GM21526 (cell line): ENCODE results near the gene TOP3B.

ENCODE experiments used
- ATAC-seq: cut with Tn5 transposase; IDR thresholded peaks from one replicate; pipeline ENCODE4 v1.9.1; 2021; ENCODE audit warnings: moderate library complexity; ENCODE audit not compliant: unreplicated experiment, low FRiP score

The TOP3B gene, protein sequence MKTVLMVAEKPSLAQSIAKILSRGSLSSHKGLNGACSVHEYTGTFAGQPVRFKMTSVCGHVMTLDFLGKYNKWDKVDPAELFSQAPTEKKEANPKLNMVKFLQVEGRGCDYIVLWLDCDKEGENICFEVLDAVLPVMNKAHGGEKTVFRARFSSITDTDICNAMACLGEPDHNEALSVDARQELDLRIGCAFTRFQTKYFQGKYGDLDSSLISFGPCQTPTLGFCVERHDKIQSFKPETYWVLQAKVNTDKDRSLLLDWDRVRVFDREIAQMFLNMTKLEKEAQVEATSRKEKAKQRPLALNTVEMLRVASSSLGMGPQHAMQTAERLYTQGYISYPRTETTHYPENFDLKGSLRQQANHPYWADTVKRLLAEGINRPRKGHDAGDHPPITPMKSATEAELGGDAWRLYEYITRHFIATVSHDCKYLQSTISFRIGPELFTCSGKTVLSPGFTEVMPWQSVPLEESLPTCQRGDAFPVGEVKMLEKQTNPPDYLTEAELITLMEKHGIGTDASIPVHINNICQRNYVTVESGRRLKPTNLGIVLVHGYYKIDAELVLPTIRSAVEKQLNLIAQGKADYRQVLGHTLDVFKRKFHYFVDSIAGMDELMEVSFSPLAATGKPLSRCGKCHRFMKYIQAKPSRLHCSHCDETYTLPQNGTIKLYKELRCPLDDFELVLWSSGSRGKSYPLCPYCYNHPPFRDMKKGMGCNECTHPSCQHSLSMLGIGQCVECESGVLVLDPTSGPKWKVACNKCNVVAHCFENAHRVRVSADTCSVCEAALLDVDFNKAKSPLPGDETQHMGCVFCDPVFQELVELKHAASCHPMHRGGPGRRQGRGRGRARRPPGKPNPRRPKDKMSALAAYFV

DNA sequence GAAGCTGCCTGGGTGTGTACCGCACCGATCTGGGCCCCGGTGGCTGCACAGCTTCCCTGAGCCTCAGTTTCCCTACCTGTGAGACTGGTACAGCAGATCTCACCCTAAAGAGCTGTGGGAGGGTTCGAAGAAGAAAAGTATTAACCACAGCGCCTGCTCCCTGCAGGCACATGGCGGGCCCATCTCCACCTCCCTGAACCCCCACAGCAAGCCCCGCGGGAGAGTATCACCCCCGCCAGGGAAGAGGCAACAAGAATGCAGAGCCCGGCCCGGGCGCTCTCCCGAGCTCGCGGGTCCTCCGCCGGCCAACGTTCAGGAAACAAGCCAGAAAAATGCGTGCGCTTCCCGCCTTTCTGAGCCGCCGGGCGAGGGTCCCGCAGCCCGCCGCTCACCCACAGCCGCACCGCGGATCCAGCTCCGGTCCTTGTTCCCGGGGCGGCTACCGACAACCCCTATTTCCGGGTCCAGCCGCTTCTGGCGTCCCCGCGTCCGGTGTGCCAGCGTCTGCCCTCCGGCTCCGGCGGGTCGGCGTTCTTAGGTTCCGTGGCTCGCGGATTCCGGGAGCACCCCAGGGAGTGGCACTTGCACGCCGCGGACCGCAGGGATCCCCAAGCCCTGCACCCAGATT is at the start of gene TOP3B:
TOP3B (minus strand) TSS at position 450 of the 628 bp plus-strand sequence. CDS start 7,078 bp downstream, outside the sequence.
- ATAC-seq = peak; percentile 69

DNA sequence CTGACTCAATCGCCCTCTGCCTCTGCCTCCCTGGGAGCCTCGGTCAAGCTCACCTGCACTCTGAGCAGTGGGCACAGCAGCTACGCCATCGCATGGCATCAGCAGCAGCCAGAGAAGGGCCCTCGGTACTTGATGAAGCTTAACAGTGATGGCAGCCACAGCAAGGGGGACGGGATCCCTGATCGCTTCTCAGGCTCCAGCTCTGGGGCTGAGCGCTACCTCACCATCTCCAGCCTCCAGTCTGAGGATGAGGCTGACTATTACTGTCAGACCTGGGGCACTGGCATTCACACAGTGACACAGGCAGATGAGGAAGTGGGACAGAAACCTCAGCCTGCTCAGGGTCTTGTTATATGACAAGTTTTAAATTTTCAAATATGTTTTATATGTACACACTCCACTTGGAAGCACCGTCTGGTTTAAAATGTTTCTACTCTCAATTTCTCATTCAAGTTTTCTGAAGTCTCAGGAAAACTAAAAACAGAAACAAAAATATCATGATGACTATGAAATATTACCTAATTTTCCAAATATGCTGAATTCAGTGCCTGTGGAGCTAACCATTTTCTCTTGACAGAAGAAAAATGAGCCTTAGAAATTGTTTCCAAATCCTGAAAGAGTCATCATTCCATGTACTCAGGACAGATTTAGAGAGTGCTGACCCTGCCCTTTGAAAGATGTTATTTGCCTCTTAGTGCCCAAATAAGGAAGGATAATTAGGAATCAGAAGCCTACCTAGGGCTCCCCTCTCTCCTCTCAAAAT is 48.8 kb upstream of the TOP3B start:
- ATAC-seq = peak; percentile 31

DNA sequence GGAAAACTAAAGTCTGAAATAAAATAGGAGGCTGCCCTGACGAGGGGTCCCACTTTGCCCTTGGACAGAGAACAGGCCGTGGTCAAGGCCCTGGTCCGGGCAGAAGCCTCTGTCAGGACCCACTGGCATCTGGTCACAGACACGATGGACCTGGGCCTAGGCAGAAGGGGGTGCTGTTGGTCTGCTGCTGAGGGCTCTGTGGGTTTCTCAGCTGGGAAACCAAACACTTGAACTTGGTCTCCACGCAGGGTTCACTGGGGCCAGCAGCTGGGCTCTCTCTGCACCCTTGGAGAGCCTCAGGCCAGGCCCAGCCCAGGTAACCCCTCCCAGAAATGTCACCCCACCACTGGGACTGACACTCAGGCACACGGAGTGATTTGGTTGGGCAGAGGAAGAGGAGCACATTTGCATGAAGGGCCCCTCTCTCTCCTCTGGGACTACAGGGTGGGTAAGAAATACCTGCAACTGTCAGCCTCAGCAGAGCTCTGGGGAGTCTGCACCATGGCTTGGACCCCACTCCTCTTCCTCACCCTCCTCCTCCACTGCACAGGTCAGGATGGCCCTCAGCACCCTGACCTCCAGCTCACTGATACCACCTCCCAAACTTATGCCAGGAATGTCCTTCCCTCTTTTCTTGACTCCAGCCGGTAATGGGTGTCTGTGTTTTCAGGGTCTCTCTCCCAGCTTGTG is 48.1 kb upstream of the TOP3B start:
- peak; percentile 47 for ATAC-seq

DNA sequence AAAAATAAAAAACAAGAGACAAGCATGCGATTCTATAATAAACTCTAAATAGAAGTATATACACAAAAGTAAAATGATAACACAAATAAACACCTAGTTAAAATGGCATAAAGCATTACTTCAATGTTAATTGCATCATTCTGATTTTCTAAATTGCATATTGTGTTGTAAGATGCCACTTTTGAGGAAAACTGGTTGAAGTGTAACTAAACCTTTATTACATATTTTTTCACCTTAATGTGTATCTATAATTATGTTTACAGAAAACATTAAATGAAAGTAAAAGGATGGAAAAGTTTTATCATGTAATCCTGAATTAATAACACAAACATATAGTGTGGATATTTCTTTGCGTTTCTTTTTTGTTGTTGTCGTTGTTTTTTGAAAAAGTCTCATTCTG is 45.4 kb upstream of the TOP3B start:
- ATAC-seq = no peak

DNA sequence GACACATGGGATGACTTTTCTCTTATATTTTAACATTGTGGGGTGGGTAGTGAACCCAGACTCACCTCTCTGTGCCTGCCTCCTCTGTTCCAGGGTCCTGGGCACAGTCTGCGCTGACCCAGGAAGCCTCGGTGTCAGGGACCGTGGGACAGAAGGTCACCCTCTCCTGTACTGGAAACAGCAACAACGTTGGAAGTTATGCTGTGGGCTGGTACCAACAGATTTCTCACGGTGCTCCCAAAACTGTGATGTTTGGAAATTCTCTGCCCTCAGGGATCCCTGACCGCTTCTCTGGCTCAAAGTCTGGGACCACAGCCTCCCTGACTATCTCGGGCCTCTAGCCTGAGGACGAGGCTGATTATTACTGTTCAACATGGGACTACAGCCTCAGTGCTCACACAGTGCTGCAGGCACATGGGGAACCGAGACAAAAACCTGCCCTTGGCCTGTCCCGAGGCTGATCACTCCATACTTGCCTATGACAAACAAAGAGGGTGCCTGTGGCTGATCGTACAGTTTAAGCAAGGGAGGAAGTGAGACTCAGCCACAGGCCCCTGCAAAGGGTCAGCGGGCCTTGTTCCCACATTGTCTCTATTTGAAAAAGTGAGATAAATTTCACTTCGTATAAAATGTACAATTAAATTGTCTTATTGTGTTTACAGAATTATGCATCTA is 43.7 kb upstream of the TOP3B start:
- ATAC-seq = no peak

DNA sequence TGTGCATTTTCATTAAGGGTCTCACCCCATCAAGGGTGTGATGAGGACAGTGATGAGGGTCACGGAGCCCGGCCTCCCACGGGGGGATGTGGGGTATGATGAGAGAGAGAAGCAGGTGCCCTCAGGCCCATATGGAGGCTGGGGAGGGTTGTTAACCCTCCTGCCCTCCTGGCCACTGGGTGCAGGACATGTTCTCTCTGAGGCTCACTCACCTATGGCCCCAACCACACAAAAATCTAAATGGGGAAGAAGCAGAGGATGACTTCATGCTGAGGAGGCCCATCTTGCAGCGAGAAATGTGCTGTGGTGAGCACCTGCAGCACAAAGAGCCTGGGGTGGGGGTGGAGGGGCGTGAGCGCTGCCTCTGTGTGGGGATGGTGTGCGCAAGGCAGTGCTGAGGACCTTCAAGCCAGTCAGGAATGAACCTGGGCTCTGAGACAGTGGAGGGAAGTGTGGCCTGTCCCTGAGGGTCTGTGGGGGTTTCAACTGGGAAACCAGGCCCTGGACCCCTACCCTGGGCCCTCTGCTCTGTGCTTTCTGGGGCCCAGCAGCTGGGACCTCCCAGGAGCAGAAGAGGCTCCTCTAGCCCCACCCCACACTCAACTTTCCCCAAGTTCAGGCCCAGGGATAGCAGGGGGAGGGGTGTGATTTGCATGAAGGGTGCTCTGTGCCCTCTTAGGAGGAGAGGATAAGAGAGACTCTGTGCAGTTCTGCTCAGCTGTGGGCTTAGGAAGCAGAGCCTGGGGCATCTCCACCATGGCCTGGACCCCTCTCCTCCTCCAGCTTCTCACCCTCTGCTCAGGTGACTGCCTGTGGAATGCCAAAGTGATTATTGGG is 43.0 kb upstream of the TOP3B start:
- no peak for ATAC-seq

DNA sequence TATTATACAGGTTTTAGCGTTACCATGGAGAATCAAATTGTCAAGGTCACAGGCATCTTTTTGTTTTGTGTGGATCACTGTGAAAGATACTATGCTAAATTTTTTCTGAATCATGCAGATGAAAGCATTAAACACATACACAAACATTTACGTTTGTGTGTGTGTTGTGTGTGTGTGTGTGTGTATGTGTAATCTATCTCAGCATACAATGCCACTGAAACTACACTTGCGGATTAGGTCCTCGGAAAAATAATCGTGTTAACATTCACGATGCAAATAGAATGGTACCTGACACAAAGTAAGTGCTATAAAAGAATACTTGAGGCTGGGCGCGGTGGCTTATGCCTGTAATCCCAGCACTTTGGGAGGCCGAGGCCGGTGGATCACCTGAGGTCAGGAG is 41.9 kb upstream of the TOP3B start:
- no peak for ATAC-seq

DNA sequence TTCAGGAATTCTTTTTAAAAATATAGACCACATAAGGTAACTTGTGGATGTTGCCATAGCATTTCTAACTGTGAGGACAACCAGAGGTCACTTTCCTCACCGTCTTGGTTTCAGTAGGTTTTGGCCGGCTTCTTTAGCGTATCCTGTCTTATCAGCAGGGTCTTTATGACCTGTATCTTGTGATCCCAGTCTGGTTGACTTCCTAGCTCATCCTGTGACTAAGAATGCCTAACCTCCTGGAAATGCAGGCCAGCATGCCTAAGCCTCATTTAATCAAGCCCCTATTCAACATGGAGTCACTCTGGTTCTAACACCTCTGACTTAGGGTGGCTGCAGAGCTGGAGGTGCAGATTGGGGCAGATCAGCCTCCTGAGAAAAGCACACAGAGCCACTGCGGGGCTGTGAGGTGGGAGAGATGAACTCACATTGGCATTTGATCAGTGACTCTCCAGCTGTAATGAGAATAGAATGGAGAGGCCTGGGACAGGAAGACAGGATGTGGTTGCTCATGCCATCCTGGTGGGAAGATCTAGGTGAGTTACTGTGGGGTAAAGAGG is 41.1 kb upstream of the TOP3B start:
- ATAC-seq = no peak

DNA sequence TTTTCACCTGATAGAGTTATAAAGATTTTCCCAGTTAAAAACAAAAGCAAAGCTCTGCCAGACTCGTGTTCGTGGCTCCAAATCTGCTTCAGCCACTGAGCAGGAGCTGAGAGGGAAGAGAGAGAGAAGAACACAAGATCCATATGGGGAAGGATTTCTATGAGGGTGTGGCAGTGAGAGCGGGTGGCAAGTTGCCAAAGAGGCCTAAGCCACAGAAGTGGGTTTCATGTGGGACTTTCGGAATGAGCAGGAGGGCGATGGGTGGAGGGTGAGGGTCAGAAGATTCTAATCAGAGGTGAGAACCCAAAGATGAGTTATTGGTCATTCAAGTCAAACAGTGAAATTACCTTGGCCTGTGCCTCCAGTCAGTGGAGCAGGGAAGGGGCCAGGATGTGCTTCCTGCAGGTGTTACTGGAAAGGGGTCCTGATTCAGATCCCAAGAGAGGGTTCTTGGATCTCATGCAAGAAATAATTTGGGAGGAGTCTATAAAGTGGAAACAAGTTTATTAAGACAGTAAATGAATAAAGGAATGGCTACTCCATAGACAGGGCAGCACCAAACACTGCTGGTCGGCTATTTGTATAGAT is 40.5 kb upstream of the TOP3B start:
- ATAC-seq = no peak

DNA sequence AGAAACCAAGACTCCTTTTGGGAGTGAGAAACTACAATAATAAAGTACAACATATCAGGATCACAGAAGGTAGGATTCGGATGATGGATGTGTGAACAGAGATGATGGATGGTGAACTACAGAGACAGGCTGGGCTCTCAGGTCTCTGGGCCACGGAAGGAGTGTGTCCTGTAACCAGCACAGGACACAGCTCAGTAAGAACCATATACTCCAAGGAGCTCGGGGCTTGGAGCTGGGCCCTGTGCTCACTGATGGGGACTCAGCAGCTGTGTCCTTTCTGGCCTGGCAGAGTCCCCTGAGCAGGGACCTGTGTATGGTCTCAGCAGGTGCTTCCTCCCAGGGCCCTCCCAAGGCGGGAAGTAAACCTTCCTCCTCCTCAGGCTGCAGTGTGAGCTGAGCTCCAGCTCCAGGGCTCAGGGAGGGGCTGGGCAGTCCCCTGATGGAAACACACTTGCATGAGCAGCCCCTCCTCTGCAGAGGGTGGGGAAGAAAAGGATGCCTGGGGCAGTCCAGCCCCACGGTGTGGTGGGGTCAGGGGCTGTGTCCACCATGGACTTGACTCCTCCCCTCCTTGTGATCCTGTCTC is 39.8 kb upstream of the TOP3B start:
- no peak for ATAC-seq

DNA sequence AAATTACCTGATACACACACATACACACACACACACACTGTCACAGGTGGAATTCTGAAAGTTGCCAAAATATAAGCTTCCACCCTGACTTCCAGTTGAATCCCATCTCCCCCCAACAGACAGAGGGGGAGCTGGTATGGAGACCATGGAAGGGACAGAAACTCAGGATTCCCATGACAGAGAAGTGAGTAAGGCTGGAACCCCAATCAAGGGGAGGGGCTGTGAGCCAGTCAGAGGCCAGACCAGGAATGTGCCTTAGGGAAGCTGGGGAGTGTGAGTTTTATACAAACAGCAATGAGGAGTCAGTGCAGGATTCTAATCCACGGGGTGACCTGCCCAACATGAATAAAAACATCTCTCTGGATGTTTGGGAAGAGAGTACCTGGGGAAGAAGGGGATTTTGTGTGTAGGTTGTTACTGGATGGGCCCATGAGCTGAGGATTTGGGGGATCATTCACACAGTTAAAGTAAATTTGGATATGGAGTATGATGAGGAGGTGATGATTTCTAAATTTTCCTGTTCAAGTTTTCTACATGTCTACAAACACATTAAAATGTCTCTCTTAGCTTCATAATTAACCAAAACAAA is 38.7 kb upstream of the TOP3B start:
- no peak for ATAC-seq

DNA sequence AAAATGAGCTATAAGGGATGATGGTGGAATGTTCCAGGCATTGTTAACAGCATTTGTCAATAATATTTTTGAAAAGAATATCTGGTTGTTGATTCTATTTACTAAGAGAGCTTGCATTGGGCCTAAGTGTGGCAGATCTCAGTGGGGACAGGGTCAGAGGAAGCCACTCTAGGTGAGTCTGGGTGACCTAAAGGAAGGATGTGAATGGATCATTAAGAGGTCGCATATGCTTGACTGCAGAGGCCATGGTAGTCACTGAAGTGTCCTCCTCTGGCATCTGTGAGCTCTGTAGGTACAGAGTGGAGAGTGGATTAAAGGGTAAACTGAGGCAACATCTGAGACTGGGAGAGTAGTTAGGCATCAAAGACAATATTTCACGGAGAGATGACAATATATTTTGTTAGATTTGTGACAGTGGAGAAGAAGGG is 37.9 kb upstream of the TOP3B start:
- no peak for ATAC-seq

DNA sequence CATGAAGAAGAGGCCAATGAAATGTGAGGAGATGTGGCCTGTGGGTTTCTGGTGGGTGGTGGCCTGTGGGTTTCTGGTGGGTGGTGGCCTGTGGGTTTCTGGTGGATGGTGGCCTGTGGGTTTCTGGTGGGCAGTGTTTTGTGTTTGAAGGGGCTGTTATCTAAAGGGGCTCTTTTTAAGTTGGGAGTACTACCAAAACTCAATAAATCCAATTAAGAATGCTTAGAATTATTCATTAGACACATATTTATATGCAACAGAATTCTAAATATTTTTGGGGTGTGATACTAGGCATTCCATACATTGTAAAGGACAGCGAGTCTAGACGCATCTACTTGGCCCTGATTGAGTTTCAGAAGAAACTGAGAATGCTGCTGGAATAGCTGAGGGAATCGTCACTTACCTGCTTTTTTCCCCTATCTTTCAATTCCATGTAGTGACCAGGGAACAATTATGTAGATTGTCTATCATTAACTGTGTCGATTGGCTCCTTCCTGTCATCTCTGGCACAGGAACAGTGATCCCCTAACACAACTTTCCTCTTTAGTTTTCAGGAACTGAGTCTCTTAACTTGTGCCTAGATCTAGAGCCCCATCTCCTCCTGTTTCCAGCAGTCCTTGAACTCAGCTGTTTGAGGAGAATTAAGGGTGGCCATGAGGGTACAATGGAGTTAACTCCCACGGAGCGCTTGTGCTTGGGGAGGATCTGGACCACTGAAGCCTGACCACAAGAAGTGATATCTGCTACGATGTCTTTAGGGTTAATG is 37.3 kb upstream of the TOP3B start:
- no peak for ATAC-seq

DNA sequence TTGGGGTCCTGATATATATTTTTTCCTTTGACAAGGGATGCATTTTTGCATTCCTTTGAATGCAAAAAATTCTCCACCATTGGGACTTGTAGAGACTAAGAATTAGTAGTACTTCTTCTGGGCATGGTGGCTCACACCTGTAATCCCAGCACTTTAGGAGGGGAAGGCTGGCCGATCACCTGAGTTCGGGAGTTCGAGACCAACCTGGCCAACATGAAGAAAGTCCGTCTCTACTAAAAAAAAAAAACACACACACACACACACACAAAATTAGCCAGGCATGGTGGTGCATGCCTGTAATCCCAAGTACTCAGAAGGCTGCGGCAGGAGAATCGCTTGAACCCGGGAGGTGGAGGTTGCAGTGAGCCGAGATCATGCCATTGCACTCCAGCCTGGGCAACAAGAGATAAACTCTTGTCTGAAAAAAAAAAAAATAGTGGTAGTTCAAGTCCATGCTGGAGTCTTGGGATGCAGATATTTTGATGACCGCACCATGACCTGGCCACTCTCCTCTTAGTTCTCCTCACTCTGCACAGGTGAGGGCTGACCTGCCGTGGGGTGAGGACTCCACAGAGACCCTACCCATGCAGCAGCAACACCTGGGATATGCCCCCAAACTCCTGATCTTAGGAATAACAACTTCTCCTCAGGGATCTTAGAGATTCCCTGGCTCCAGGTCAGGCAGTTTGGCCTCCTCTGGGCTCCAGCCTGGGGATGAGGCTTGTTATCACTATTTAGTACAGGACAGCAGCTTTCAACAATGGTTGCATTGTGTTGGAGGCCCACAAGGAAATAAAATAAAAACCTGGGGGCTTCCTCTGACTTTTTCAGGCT is 36.5 kb upstream of the TOP3B start:
- no peak for ATAC-seq

DNA sequence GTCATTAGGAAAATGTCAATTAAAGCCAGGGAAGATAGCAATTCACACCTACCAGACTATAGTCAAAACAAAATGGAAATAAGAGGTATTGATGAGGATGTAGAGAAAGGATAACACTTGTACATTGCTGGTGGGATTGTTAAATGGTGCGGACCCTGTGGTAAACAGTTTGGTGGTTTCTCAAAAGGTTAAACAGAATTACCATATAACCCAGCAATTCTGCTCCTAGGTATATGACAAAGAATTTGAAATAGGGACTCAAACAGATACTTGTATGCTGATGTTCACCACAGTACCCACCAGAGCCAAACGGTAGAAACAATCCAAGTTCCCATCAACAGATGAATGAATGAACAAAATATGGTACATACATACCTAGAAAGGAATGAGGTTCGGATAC is 33.0 kb upstream of the TOP3B start:
- no peak for ATAC-seq

DNA sequence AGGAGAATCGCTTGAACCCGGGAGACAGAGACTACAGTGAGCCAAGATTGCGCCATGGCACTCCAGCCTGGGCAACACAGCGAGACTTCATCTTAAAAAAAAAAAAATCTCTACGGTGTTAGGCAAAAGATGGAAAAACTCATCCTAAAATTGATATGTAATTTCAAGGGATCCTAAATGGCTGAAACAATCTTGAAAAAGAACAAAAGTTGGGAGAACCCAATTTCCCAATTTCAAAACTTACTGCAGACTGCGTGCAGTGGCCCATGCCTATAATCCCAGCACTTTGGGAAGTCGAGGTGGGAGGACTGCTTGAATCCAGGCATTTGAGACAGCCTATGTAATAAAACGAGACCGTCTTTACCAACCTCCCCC is 31.7 kb upstream of the TOP3B start:
- no peak for ATAC-seq
